GM12801 (cell line): ENCODE measurements around the gene WDR47.

Source experiments
- CTCF ChIP-seq: IDR thresholded peaks from one replicate; pipeline ENCODE4 v1.5.1; 2011; ENCODE audit warnings: control low read depth; ENCODE audit not compliant: insufficient read length; ENCODE audit errors: extremely low read depth

WDR47 gene

GRCh38 chr1:109046671-109047070, 4.8 kb upstream of the WDR47 start:
- no peak for TF ChIP-seq CTCF

GRCh38 chr1:109045595-109045994, 3.7 kb upstream of the WDR47 start:
- no peak for TF ChIP-seq CTCF

GRCh38 chr1:109040989-109041620, 797 bp downstream of the WDR47 start:
- no peak for TF ChIP-seq CTCF

- no peak for TF ChIP-seq CTCF
Observed at GRCh38 chr1:109040627-109040988, 1.3 kb downstream of the WDR47 start.

GRCh38 chr1:109034382-109034781, 7.5 kb downstream of the WDR47 start:
- TF ChIP-seq CTCF: no peak

GRCh38 chr1:109027841-109028240, 14.1 kb downstream of the WDR47 start:
- no peak for TF ChIP-seq CTCF

- no peak for TF ChIP-seq CTCF
Observed at GRCh38 chr1:109025694-109026093, 16.2 kb downstream of the WDR47 start.
